Erythroblast (primary cell): ENCODE results near the gene AP1M1.

Source experiments
- GATA1 ChIP-seq: IDR thresholded peaks from 2 replicates; pipeline ENCODE4 v1.6.1; 2011; ENCODE audit warnings: low read depth, mild to moderate bottlenecking, control low read depth, low read length, moderate library complexity
- POLR2A ChIP-seq: IDR thresholded peaks from 2 replicates; pipeline ENCODE4 v1.6.1; 2011; ENCODE audit warnings: mild to moderate bottlenecking, low read length

- TF ChIP-seq POLR2A (no peak), GATA1 (no peak)
These were observed 9.2 kb upstream of the AP1M1 start for GRCh38 chr19:16188521-16188920.
